Cardiac septum (tissue), 1 donor: ENCODE data around the gene PLA2G4D. TPM values are rescaled to one million over a fixed set of nuclear protein-coding genes. Genes with fewer than 3 reads are reported as not detected.

Experiments used
- DNase-seq: peaks from one replicate; pipeline ENCODE4 v3.0.0-alpha.2; 2020; ENCODE audit warnings: low spot score
- intact Hi-C: fragments of 100-400 bp; cut with DNase I; formaldehyde crosslinking; loops from one replicate; pipeline ENCODE4 v1.14.0; 2022
- long read RNA-seq: library from polyadenylated mRNA; unstranded; transcript quantifications from one replicate; pipeline ENCODE4 v2.0.0, GENCODE V29; 2021
- total RNA-seq: library from RNA; stranded (reverse); fragmentation: NEBNext Ultra II Directional; extraction: Animal tissue kit (Norgen Biotek cat#: 25700); gene quantifications from one replicate; pipeline ENCODE4 v1.2.1, GENCODE V29; 2021
- donor health status: DM: no; HTN: no; CAD: no.

Gene PLA2G4D
- not detected for total RNA-seq
- long read RNA-seq, result 0 reads

GRCh38 chr15:42094512-42094963 lies at the start of gene PLA2G4D:
Gene PLA2G4D, minus strand, starts transcription at chr15:42094562. Its CDS starts 103 bp downstream, at chr15:42094459.
- intact Hi-C loops, result no loop called here

GRCh38 chr15:42143356-42143755 lies 49.0 kb upstream of the PLA2G4D start:
- peak; percentile 50 for DNase-seq
- intact Hi-C loops, result no loop called here

More at GRCh38 chr15:42094512-42094963, at the start of gene PLA2G4D:
- no peak for DNase-seq

- DNase-seq, result peak; percentile 64
- intact Hi-C loops, result no loop called here
Observed at GRCh38 chr15:42141795-42142667, 47.7 kb upstream of the PLA2G4D start.

GRCh38 chr15:42141246-42141645 lies 46.9 kb upstream of the PLA2G4D start:
- intact Hi-C loops, result no loop called here
- peak; percentile 55 for DNase-seq

GRCh38 chr15:42140383-42141070 lies 46.2 kb upstream of the PLA2G4D start:
- peak; percentile 63 for DNase-seq
- intact Hi-C loops, result no loop called here

GRCh38 chr15:42139596-42139995 lies 45.2 kb upstream of the PLA2G4D start:
- intact Hi-C loops, result loop anchor here (5.0 to 10.0 kb wide), 3 partner anchors 57 to 155 kb away; no protein-coding TSS in a partner anchor
- peak; percentile 49 for DNase-seq

GRCh38 chr15:42138968-42139386 lies 44.6 kb upstream of the PLA2G4D start:
- intact Hi-C loops, result loop anchor here (5.0 to 10.0 kb wide), 3 partner anchors 57 to 154 kb away; no protein-coding TSS in a partner anchor

GRCh38 chr15:42138411-42138810 lies 44.0 kb upstream of the PLA2G4D start:
- peak; percentile 72 for DNase-seq
- intact Hi-C loops, result loop anchor here (5.0 to 10.0 kb wide), 3 partner anchors 56 to 154 kb away; no protein-coding TSS in a partner anchor

More at GRCh38 chr15:42138968-42139386, 44.6 kb upstream of the PLA2G4D start:
- peak; percentile 31 for DNase-seq

- intact Hi-C loops, result loop anchor here (5.0 to 10.0 kb wide), 3 partner anchors 55 to 153 kb away; no protein-coding TSS in a partner anchor
- peak; percentile 38 for DNase-seq
Observed at GRCh38 chr15:42137461-42138261, 43.3 kb upstream of the PLA2G4D start.

- intact Hi-C loops, result loop anchor here (5.0 to 10.0 kb wide), 3 partner anchors 54 to 152 kb away; no protein-coding TSS in a partner anchor
- no peak for DNase-seq
Observed at GRCh38 chr15:42136513-42136912, 42.2 kb upstream of the PLA2G4D start.

GRCh38 chr15:42135351-42135750 lies 41.0 kb upstream of the PLA2G4D start:
- intact Hi-C loops, result loop anchor here (5.0 to 10.0 kb wide), 3 partner anchors 53 to 151 kb away; no protein-coding TSS in a partner anchor
- no peak for DNase-seq

GRCh38 chr15:42134617-42135245 lies 40.4 kb upstream of the PLA2G4D start:
- intact Hi-C loops, result loop anchor here (5.0 to 10.0 kb wide), 3 partner anchors 52 to 150 kb away; no protein-coding TSS in a partner anchor
- no peak for DNase-seq

GRCh38 chr15:42133886-42134502 lies 39.6 kb upstream of the PLA2G4D start:
- DNase-seq, result peak; percentile 77
- intact Hi-C loops, result loop anchor here (10.0 kb wide), 1 partner anchor 149 kb away; no protein-coding TSS in a partner anchor

- no peak for DNase-seq
- intact Hi-C loops, result loop anchor here (10.0 kb wide), 1 partner anchor 149 kb away; no protein-coding TSS in a partner anchor
Observed at GRCh38 chr15:42133356-42133755, 39.0 kb upstream of the PLA2G4D start.

- intact Hi-C loops, result loop anchor here (10.0 kb wide), 1 partner anchor 147 kb away; no protein-coding TSS in a partner anchor
- DNase-seq, result no peak
Observed at GRCh38 chr15:42131826-42132806, 37.8 kb upstream of the PLA2G4D start.

GRCh38 chr15:42131006-42131405 lies 36.6 kb upstream of the PLA2G4D start:
- intact Hi-C loops, result loop anchor here (10.0 kb wide), 1 partner anchor 146 kb away; no protein-coding TSS in a partner anchor

More at GRCh38 chr15:42131006-42131405, 36.6 kb upstream of the PLA2G4D start:
- no peak for DNase-seq
